ENCODE data around the gene NOP16. TPM values are rescaled to one million over a fixed set of nuclear protein-coding genes. Genes with fewer than 3 reads are reported as not detected.

Gene NOP16
- total and polyA plus RNA-seq, 2 experiments from 2014 or later = 22.9 to 64.0 TPM

- no peak for TF ChIP-seq EZH2 (IDR thresholded peaks at IDR 0.05; ENCODE audit: borderline replicate concordance)
- no peak for TF ChIP-seq CTCF (IDR thresholded peaks at IDR 0.05; ENCODE audit: poor library complexity)
- no peak for TF ChIP-seq EZH2phosphoT487 (IDR thresholded peaks at IDR 0.05; ENCODE audit: low read depth, severe bottlenecking, unreplicated experiment)
- H3K79me2 ChIP-seq = peaks cover 19% of the 10 kb centered on the region
- no peak for DNase-seq (ENCODE audit: low spot score)
- H3K4me3 ChIP-seq = no peak overlapping the region
- peaks cover 9% of the 10 kb centered on the region for H3K4me1 ChIP-seq (ENCODE audit: insufficient read depth)
- no peak overlapping the region for H3K4me2 ChIP-seq
- H3K36me3 ChIP-seq (replicated peaks; ENCODE audit: insufficient read depth, low read depth) = no peaks in the 10 kb centered on the region
- H2AFZ ChIP-seq = no peak overlapping the region
- WGBS (ENCODE audit: low lambda C conversion rate, missing lambda C conversion rate) = 93% methylated on average over 6 of the region's 6 CpGs
- H4K20me1 ChIP-seq (ENCODE audit: insufficient read depth, poor library complexity, severe bottlenecking) = peaks cover 8% of the 10 kb centered on the region
- H3K27ac ChIP-seq = no peak overlapping the region
- H3K27me3 ChIP-seq = no peaks in the 10 kb centered on the region
- no peaks in the 10 kb centered on the region for H3K9me3 ChIP-seq (ENCODE audit: low read depth)
- no peaks in the 10 kb centered on the region for H3K9me2 ChIP-seq (replicated peaks; ENCODE audit: insufficient read depth)
Observed at GRCh38 chr5:176407456-176408251, 19.3 kb upstream of the NOP16 start.

- H3K79me2 ChIP-seq = peaks cover 13% of the 10 kb centered on the region
Observed at GRCh38 chr5:176406436-176407052, 18.1 kb upstream of the NOP16 start.

DNA sequence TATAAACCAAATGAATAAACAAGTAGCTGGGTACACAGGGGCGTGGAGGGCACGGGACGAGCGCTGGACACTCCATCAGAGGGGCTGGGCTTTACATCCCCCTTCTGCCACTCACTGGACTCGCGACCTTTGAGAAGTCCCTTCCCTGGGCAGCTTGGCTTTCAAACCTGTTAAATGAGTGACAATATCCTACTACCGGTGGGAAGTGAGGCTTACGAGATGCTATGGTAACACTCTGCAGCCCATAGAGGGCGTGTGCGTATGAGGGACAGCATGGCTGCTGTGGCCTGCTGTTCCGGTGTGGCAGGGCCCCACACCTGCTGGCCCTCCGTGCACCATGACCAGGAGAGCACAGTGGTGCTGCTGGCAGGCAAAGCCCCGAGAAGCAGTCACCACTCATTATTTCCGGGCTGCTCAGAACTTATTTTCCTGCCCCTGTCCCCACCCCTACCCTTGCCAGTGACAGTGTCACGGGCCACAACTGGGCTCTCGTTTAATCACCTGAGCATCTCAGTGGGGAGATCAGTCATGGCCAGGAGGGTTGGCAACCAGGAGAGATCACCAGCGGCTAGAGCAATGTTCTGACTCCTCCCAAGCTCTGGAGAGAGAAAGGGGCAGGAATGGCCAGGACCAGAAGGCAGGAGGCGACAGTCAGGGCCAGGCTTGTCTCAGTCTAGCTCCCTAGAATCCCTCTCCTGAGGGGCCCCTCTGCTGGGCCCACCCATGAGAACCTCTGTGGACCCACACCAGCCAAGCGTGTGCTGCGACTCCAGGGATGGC is 17.4 kb upstream of the NOP16 start:
- 77% methylated on average over 20 of the region's 20 CpGs for WGBS (ENCODE audit: low lambda C conversion rate, missing lambda C conversion rate)
- Histone ChIP-seq H3K4me2 (no peak overlapping the region), H3K79me2 (peaks cover 8% of the 10 kb centered on the region), H3K9me3 (ENCODE audit: low read depth) (no peaks in the 10 kb centered on the region), H2AFZ (no peak overlapping the region), H3K4me1 (ENCODE audit: insufficient read depth) (peaks cover 9% of the 10 kb centered on the region), H4K20me1 (ENCODE audit: insufficient read depth, poor library complexity, severe bottlenecking) (peaks cover 2% of the 10 kb centered on the region), H3K9me2 (replicated peaks; ENCODE audit: insufficient read depth) (no peaks in the 10 kb centered on the region), H3K27ac (no peak overlapping the region), H3K36me3 (replicated peaks; ENCODE audit: insufficient read depth, low read depth) (no peaks in the 10 kb centered on the region), H3K4me3 (no peak overlapping the region), H3K27me3 (no peaks in the 10 kb centered on the region)
- peak; percentile 1 for DNase-seq (ENCODE audit: low spot score)
- TF ChIP-seq CTCF (IDR thresholded peaks at IDR 0.05; ENCODE audit: poor library complexity) (no peak), EZH2 (IDR thresholded peaks at IDR 0.05; ENCODE audit: borderline replicate concordance) (no peak), EZH2phosphoT487 (IDR thresholded peaks at IDR 0.05; ENCODE audit: low read depth, severe bottlenecking, unreplicated experiment) (no peak)

More at GRCh38 chr5:176406436-176407052, 18.1 kb upstream of the NOP16 start:
- no peaks in the 10 kb centered on the region for H3K9me2 ChIP-seq (replicated peaks; ENCODE audit: insufficient read depth)
- no peak overlapping the region for H3K4me3 ChIP-seq
- 93% methylated on average over 9 of the region's 9 CpGs for WGBS (ENCODE audit: low lambda C conversion rate, missing lambda C conversion rate)
- peak; percentile 3 for DNase-seq (ENCODE audit: low spot score)
- H3K27ac ChIP-seq = no peak overlapping the region
- H4K20me1 ChIP-seq (ENCODE audit: insufficient read depth, poor library complexity, severe bottlenecking) = peaks cover 4% of the 10 kb centered on the region
- no peaks in the 10 kb centered on the region for H3K27me3 ChIP-seq
- no peak overlapping the region for H2AFZ ChIP-seq
- no peak for TF ChIP-seq EZH2 (IDR thresholded peaks at IDR 0.05; ENCODE audit: borderline replicate concordance)
- no peak for TF ChIP-seq CTCF (IDR thresholded peaks at IDR 0.05; ENCODE audit: poor library complexity)
- TF ChIP-seq EZH2phosphoT487 (IDR thresholded peaks at IDR 0.05; ENCODE audit: low read depth, severe bottlenecking, unreplicated experiment) = no peak
- H3K4me2 ChIP-seq = no peak overlapping the region
- no peaks in the 10 kb centered on the region for H3K9me3 ChIP-seq (ENCODE audit: low read depth)
- H3K36me3 ChIP-seq (replicated peaks; ENCODE audit: insufficient read depth, low read depth) = no peaks in the 10 kb centered on the region
- peaks cover 9% of the 10 kb centered on the region for H3K4me1 ChIP-seq (ENCODE audit: insufficient read depth)
